ENCODE results near the gene RTKN.

DNA sequence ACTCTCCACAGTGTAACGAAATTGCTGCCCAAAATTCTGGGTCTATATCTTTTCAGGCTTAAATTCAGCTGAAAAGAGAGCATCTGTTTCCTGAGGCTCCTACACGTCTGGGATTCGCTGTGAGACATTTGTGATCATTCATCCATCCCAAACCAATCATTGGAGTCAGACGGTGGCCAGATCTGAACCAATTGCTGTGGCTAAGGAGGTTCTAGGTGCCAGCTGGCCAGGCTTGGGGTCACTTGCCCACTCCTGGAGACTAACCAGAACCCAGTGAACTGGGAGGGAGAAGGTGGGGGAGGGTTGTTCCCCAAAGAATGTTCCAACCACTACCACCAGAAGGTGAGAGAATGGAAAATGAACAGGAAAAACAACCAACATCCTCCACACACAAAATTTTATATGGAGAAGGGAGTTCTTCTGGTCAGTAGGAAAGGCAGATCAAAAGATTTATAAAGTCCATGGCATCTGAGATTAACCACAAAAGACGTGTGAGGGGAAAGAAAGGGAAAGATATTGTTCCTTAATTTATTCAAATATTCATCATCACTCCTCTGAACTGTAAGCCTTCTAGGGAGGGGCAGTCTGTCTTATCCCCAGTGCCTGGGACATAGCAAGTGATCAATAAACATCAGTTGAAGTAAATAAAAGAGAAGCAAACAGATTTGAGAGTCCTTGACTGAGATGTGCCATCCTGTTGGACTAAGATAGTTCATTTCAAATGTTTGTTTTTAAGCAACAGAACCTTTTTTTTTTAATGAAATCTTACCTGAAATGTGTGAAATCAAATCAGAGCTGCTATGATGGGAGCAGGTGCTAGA lies 3.0 kb upstream of the RTKN start:
- TF ChIP-seq, protein P1, sequence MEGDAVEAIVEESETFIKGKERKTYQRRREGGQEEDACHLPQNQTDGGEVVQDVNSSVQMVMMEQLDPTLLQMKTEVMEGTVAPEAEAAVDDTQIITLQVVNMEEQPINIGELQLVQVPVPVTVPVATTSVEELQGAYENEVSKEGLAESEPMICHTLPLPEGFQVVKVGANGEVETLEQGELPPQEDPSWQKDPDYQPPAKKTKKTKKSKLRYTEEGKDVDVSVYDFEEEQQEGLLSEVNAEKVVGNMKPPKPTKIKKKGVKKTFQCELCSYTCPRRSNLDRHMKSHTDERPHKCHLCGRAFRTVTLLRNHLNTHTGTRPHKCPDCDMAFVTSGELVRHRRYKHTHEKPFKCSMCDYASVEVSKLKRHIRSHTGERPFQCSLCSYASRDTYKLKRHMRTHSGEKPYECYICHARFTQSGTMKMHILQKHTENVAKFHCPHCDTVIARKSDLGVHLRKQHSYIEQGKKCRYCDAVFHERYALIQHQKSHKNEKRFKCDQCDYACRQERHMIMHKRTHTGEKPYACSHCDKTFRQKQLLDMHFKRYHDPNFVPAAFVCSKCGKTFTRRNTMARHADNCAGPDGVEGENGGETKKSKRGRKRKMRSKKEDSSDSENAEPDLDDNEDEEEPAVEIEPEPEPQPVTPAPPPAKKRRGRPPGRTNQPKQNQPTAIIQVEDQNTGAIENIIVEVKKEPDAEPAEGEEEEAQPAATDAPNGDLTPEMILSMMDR (IDR thresholded peaks at IDR 0.05) = no peak
- no peak for TF ChIP-seq POLR2AphosphoS5 (IDR thresholded peaks at IDR 0.05; ENCODE audit: low read depth, low read length)
- TF ChIP-seq SIN3A (IDR thresholded peaks at IDR 0.05; ENCODE audit: borderline replicate concordance, insufficient read depth, low read depth, low read length) = no peak
- TF ChIP-seq, protein P2, sequence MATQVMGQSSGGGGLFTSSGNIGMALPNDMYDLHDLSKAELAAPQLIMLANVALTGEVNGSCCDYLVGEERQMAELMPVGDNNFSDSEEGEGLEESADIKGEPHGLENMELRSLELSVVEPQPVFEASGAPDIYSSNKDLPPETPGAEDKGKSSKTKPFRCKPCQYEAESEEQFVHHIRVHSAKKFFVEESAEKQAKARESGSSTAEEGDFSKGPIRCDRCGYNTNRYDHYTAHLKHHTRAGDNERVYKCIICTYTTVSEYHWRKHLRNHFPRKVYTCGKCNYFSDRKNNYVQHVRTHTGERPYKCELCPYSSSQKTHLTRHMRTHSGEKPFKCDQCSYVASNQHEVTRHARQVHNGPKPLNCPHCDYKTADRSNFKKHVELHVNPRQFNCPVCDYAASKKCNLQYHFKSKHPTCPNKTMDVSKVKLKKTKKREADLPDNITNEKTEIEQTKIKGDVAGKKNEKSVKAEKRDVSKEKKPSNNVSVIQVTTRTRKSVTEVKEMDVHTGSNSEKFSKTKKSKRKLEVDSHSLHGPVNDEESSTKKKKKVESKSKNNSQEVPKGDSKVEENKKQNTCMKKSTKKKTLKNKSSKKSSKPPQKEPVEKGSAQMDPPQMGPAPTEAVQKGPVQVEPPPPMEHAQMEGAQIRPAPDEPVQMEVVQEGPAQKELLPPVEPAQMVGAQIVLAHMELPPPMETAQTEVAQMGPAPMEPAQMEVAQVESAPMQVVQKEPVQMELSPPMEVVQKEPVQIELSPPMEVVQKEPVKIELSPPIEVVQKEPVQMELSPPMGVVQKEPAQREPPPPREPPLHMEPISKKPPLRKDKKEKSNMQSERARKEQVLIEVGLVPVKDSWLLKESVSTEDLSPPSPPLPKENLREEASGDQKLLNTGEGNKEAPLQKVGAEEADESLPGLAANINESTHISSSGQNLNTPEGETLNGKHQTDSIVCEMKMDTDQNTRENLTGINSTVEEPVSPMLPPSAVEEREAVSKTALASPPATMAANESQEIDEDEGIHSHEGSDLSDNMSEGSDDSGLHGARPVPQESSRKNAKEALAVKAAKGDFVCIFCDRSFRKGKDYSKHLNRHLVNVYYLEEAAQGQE (IDR thresholded peaks at IDR 0.05; ENCODE audit: insufficient read depth in 1 of 2, low read depth in 2 of 2, low read length in 1 of 2) = no peak
- no peak for TF ChIP-seq TCF7L2 (IDR thresholded peaks at IDR 0.05; ENCODE audit: low read depth, low read length)

Measured in Panc1 (cell line).